Measurements from ENCODE around the gene ETNPPL. TPM values are rescaled to one million over a fixed set of nuclear protein-coding genes. Genes with fewer than 3 reads are reported as not detected.

ETNPPL gene
- total and polyA plus RNA-seq, 9 of the 15 experiments (the other 6 are each of a cell fraction or from before 2014, with no cell fraction given), result 0.06 to 0.14 TPM; not detected in 7

- intact Hi-C loops (cut with micrococcal nuclease), result no loop called here
- H3K9me1 ChIP-seq (ENCODE audit: control insufficient read depth, insufficient read depth, low read length), result no peaks in the 10 kb centered on the region
- POLR2A ChIA-PET, result no interaction called here
- no peaks in the 10 kb centered on the region; a peak in 1 of 5 replicates for H3K4me1 ChIP-seq (replicated peaks in 1 of 2; ENCODE audit: control insufficient read depth in 2 of 2, insufficient read depth in 2 of 2, low read length in 2 of 2)
- no peaks in the 10 kb centered on the region for H3K79me2 ChIP-seq (ENCODE audit: control insufficient read depth, insufficient read depth, low read length)
- H3K4me3 ChIP-seq, result no peak overlapping the region
- no peaks in the 10 kb centered on the region for H3K36me3 ChIP-seq (ENCODE audit: control insufficient read depth, insufficient read depth, low read length)
- DNase-seq (ENCODE audit: extremely low read depth in 1 of 4, low spot score in 3 of 4) (no peak), ATAC-seq (no peak), FAIRE-seq (no peak)
- peaks cover 6 to 18% of the 10 kb centered on the region in 2 experiments; a peak in 3 of 5 replicates for H3K27me3 ChIP-seq (ENCODE audit: control insufficient read depth in 2 of 2, insufficient read depth in 2 of 2, low read length in 2 of 2)
- in situ Hi-C loops (cut with MboI), result no loop called here
- BruUV-seq (replicated peaks), result no TSS peak
- H2AFZ ChIP-seq (ENCODE audit: low read depth, low read length), result no peak overlapping the region
- no peak overlapping the region for H3K4me2 ChIP-seq (ENCODE audit: insufficient read depth, low read length)
- TF ChIP-seq, protein P1, sequence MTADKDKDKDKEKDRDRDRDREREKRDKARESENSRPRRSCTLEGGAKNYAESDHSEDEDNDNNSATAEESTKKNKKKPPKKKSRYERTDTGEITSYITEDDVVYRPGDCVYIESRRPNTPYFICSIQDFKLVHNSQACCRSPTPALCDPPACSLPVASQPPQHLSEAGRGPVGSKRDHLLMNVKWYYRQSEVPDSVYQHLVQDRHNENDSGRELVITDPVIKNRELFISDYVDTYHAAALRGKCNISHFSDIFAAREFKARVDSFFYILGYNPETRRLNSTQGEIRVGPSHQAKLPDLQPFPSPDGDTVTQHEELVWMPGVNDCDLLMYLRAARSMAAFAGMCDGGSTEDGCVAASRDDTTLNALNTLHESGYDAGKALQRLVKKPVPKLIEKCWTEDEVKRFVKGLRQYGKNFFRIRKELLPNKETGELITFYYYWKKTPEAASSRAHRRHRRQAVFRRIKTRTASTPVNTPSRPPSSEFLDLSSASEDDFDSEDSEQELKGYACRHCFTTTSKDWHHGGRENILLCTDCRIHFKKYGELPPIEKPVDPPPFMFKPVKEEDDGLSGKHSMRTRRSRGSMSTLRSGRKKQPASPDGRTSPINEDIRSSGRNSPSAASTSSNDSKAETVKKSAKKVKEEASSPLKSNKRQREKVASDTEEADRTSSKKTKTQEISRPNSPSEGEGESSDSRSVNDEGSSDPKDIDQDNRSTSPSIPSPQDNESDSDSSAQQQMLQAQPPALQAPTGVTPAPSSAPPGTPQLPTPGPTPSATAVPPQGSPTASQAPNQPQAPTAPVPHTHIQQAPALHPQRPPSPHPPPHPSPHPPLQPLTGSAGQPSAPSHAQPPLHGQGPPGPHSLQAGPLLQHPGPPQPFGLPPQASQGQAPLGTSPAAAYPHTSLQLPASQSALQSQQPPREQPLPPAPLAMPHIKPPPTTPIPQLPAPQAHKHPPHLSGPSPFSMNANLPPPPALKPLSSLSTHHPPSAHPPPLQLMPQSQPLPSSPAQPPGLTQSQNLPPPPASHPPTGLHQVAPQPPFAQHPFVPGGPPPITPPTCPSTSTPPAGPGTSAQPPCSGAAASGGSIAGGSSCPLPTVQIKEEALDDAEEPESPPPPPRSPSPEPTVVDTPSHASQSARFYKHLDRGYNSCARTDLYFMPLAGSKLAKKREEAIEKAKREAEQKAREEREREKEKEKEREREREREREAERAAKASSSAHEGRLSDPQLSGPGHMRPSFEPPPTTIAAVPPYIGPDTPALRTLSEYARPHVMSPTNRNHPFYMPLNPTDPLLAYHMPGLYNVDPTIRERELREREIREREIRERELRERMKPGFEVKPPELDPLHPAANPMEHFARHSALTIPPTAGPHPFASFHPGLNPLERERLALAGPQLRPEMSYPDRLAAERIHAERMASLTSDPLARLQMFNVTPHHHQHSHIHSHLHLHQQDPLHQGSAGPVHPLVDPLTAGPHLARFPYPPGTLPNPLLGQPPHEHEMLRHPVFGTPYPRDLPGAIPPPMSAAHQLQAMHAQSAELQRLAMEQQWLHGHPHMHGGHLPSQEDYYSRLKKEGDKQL (CRISPR knock-in tag; IDR thresholded peaks at IDR 0.05; ENCODE audit: borderline replicate concordance), result no peak
- TF ChIP-seq SMC3 (conservative IDR thresholded peaks at IDR 0.05; ENCODE audit: insufficient read depth, low read depth, low read length) (no peak), ZNF589 (CRISPR knock-in tag; IDR thresholded peaks at IDR 0.05; ENCODE audit: low read depth) (no peak), TAF9B (IDR thresholded peaks at IDR 0.05; ENCODE audit: partially characterized antibody) (no peak)
- TF ChIP-seq, protein P2, sequence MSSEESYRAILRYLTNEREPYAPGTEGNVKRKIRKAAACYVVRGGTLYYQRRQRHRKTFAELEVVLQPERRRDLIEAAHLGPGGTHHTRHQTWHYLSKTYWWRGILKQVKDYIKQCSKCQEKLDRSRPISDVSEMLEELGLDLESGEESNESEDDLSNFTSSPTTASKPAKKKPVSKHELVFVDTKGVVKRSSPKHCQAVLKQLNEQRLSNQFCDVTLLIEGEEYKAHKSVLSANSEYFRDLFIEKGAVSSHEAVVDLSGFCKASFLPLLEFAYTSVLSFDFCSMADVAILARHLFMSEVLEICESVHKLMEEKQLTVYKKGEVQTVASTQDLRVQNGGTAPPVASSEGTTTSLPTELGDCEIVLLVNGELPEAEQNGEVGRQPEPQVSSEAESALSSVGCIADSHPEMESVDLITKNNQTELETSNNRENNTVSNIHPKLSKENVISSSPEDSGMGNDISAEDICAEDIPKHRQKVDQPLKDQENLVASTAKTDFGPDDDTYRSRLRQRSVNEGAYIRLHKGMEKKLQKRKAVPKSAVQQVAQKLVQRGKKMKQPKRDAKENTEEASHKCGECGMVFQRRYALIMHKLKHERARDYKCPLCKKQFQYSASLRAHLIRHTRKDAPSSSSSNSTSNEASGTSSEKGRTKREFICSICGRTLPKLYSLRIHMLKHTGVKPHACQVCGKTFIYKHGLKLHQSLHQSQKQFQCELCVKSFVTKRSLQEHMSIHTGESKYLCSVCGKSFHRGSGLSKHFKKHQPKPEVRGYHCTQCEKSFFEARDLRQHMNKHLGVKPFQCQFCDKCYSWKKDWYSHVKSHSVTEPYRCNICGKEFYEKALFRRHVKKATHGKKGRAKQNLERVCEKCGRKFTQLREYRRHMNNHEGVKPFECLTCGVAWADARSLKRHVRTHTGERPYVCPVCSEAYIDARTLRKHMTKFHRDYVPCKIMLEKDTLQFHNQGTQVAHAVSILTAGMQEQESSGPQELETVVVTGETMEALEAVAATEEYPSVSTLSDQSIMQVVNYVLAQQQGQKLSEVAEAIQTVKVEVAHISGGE (CRISPR knock-in tag; IDR thresholded peaks at IDR 0.05), result no peak
- TF ChIP-seq, protein P3, sequence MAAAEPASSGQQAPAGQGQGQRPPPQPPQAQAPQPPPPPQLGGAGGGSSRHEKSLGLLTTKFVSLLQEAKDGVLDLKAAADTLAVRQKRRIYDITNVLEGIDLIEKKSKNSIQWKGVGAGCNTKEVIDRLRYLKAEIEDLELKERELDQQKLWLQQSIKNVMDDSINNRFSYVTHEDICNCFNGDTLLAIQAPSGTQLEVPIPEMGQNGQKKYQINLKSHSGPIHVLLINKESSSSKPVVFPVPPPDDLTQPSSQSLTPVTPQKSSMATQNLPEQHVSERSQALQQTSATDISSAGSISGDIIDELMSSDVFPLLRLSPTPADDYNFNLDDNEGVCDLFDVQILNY (CRISPR knock-in tag; IDR thresholded peaks at IDR 0.05), result no peak
- H3K27ac ChIP-seq (ENCODE audit: extremely low read depth, low read depth, low read length), result no peak overlapping the region
- no peaks in the 10 kb centered on the region for H3K9me3 ChIP-seq (replicated peaks; ENCODE audit: control insufficient read depth, insufficient read depth, low read depth, low read length)
- H4K20me1 ChIP-seq (replicated peaks; ENCODE audit: control insufficient read depth, insufficient read depth, low read length), result no peaks in the 10 kb centered on the region
- H3K9ac ChIP-seq (ENCODE audit: insufficient read depth in 1 of 2, low read depth in 2 of 2, low read length in 2 of 2), result no peak overlapping the region
- CTCF ChIA-PET (ENCODE audit: low intra/inter-chr PET ratio), result no interaction called here
Measured at GRCh38 chr4:108795733-108796132, 32.9 kb upstream of the ETNPPL start.
